BE2C (cell line): ENCODE results near the gene WNT7A.

ENCODE experiments used
- DNase-seq: peaks from one replicate; pipeline ENCODE4 v3.0.0-alpha.2; 2020
- H3K27me3 ChIP-seq: fragments of 250-450 bp; sonication (Bioruptor Pico); 2 replicates; pipeline ENCODE4 v1.5.1; 2020; ENCODE audit warnings: mild to moderate bottlenecking
- H3K36me3 ChIP-seq: fragments of 250-450 bp; sonication (Bioruptor Pico); 2 replicates; pipeline ENCODE4 v1.5.1; 2020; ENCODE audit warnings: mild to moderate bottlenecking
- H3K4me1 ChIP-seq: fragments of 250-450 bp; sonication (Bioruptor Pico); 2 replicates; pipeline ENCODE4 v1.5.1; 2020
- H3K4me3 ChIP-seq: 2 replicates; pipeline ENCODE4 v1.5.1; 2011; ENCODE audit warnings: low read depth, low read length
- H3K9me3 ChIP-seq: fragments of 250-450 bp; sonication (Bioruptor Pico); 2 replicates; pipeline ENCODE4 v1.5.1; 2020
- CTCF ChIP-seq: IDR thresholded peaks from 2 replicates; pipeline ENCODE4 v1.5.1; 2012; ENCODE audit warnings: mild to moderate bottlenecking, low read depth, low read length

WNT7A gene

DNA sequence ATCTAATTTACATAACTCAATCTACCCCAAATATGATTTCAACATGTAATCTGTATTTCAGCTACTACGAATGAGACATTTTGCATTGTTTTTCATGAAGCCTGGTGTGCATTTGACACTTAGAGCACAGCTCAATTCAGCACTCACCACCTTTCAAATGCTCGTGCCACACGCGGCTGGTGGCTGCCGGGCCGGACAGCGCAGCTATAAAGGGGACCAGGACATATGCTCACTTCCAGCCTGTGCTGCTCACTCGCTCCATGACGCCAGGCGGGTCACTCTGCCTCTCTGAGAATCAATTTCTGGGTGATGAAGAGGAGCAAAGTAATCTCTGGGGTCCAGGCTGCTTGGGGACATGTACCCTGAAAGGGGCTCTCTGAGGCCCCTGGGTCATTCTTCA lies 93.1 kb downstream of the WNT7A start:
- no peaks in the 10 kb centered on the region for H3K36me3 ChIP-seq
- TF ChIP-seq CTCF, result no peak
- H3K27me3 ChIP-seq, result peaks cover 3% of the 10 kb centered on the region; the same call in 1 of the 2 replicates
- H3K4me1 ChIP-seq, result no peaks in the 10 kb centered on the region
- H3K4me3 ChIP-seq, result no peak overlapping the region
- no peak for DNase-seq
- H3K9me3 ChIP-seq, result no peaks in the 10 kb centered on the region

GRCh38 chr3:13785853-13786436 lies 93.9 kb downstream of the WNT7A start:
- H3K4me1 ChIP-seq, result no peaks in the 10 kb centered on the region
- H3K36me3 ChIP-seq, result no peaks in the 10 kb centered on the region
- peaks cover 3% of the 10 kb centered on the region; the same call in 1 of the 2 replicates for H3K27me3 ChIP-seq
- TF ChIP-seq CTCF, result no peak
- no peaks in the 10 kb centered on the region for H3K9me3 ChIP-seq
- no peak for DNase-seq
- H3K4me3 ChIP-seq, result no peak overlapping the region

- Histone ChIP-seq H3K9me3 (no peaks in the 10 kb centered on the region), H3K36me3 (no peaks in the 10 kb centered on the region), H3K4me3 (no peak overlapping the region), H3K27me3 (peaks cover 3% of the 10 kb centered on the region; the same call in 1 of the 2 replicates), H3K4me1 (no peaks in the 10 kb centered on the region)
- no peak for DNase-seq
- no peak for TF ChIP-seq CTCF
Measured at GRCh38 chr3:13785351-13785750, 94.5 kb downstream of the WNT7A start.

DNA sequence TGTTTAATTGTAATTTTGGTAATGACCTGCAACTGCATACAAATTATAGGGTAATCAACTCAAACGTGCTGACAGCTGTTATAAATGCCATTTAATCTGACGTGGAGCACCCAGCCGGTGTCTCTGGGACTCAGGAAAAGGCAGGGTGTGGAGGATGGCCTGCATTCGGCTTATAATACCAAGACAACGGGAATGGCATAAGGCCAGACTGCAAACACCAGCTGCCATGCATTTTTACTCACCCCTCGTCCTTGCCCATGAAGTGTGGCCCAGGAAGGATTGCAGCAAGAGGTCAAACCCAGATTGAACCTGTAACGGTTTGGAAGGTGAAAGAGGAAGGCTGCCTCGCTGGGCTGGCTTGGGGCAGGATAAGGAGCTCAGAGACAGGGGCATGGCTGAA lies 96.4 kb downstream of the WNT7A start:
- no peaks in the 10 kb centered on the region for H3K9me3 ChIP-seq
- H3K27me3 ChIP-seq, result peaks cover 3% of the 10 kb centered on the region; the same call in 1 of the 2 replicates
- no peak overlapping the region for H3K4me3 ChIP-seq
- TF ChIP-seq CTCF, result no peak
- H3K4me1 ChIP-seq, result no peaks in the 10 kb centered on the region
- H3K36me3 ChIP-seq, result no peaks in the 10 kb centered on the region
- DNase-seq, result no peak

GRCh38 chr3:13782501-13782900 lies 97.4 kb downstream of the WNT7A start:
- H3K4me3 ChIP-seq, result no peak overlapping the region
- H3K9me3 ChIP-seq, result no peaks in the 10 kb centered on the region
- no peak for TF ChIP-seq CTCF
- no peaks in the 10 kb centered on the region for H3K36me3 ChIP-seq
- peaks cover 3% of the 10 kb centered on the region; the same call in 1 of the 2 replicates for H3K27me3 ChIP-seq
- no peak for DNase-seq
- H3K4me1 ChIP-seq, result no peaks in the 10 kb centered on the region

DNA sequence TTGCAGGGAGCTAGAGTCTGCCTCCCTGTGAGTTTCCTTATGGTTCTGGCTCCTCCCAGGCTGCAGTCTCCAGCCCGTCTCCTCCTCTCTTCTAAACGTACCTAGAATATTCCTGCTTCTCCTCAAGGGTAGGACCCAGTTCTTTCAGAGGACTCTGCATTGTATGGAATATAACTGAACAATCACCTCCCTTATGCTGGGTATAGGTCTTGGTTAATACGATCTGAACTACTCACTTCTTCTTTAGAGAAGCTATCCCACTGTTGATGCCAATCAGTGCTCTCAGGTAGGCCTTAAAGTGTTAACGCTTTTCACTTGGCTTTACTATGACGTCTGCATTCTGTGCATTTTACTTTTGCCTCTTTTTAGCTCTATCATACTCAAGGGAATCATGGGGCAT lies 98.5 kb downstream of the WNT7A start:
- no peaks in the 10 kb centered on the region for H3K36me3 ChIP-seq
- no peak for DNase-seq
- TF ChIP-seq CTCF, result no peak
- no peaks in the 10 kb centered on the region for H3K9me3 ChIP-seq
- H3K4me1 ChIP-seq, result no peaks in the 10 kb centered on the region
- H3K27me3 ChIP-seq, result peaks cover 3% of the 10 kb centered on the region; the same call in 1 of the 2 replicates
- no peak overlapping the region for H3K4me3 ChIP-seq
